ENCODE results near the gene ZNF814. TPM values are rescaled to one million over a fixed set of nuclear protein-coding genes. Genes with fewer than 3 reads are reported as not detected.

ZNF814 gene
- total RNA-seq, 2 donors from 2014 or later, result 18.9 to 22.4 TPM

DNA sequence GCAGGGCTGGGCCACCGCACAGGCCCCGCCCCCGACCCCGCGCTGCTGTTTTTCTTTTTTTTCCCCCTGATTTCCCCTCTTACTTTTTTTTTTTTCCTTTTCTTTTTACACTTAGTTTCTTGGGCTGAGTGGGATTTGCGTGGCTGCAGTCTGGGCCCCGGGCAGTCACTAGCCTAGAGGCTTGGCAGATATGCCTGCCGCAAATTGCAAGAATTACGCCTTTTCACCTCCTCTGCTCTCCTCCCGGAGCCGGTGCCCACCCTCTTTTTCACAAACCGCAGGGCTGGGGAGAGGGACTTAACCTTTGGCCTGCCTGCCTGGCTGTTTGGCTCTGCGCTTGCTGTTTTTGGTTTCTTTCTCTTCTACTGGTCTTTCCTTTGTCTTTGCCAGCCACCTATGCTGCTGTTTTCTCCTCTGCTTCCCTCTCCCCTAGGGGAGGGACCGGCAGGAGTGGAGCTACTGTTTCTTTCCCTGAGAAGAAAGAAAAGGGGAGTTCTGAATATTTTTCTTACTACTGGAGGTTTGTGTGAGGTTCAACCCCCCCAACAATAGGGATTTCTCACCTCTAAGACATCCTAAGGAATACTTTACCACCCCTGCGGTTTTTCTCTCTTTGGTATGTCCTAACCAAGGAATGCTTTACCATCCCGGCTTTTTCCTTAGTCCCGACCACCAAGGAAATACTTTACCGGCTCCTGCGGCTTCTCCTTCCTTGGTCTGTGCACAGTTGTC lies 85.1 kb downstream of the ZNF814 start:
- no peak for ATAC-seq
- Mint-ChIP-seq H3K4me1 (ENCODE audit: low read depth in 2 of 2) (peaks cover 15 to 17% of the 10 kb centered on the region in 2 donors), H3K27me3 (no peaks in the 10 kb centered on the region), H3K36me3 (peaks cover 17% of the 10 kb centered on the region), H3K9me3 (no peaks in the 10 kb centered on the region), H3K4me3 (peak overlapping the region; percentile 77), H3K27ac (peak overlapping the region; percentile 4 to 73)
- no peak for DNase-seq (ENCODE audit: low spot score)

DNA sequence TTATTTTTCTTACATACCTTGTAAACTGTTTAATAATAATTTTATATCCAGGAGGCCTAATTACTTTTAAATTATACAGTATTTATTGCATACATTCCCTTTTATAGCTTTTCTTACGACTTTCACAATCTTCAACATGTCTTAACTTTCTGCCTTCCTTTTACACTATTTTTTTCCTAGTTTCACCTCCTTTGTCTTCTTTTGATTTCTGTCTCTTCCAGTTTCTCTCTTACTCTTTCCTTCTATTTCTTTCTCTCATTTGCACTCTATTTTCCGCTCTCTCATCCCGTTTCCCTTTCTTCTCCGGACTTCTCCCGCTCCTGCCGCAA lies 85.6 kb downstream of the ZNF814 start:
- H3K27ac Mint-ChIP-seq, result peak overlapping the region; percentile 4 to 73
- DNase-seq (ENCODE audit: low spot score) (no peak), ATAC-seq (no peak)
- peak overlapping the region; percentile 77 for H3K4me3 Mint-ChIP-seq
- peaks cover 15 to 17% of the 10 kb centered on the region in 2 donors for H3K4me1 Mint-ChIP-seq (ENCODE audit: low read depth in 2 of 2)
- H3K36me3 Mint-ChIP-seq, result peaks cover 17% of the 10 kb centered on the region
- H3K27me3 Mint-ChIP-seq, result no peaks in the 10 kb centered on the region
- H3K9me3 Mint-ChIP-seq, result no peaks in the 10 kb centered on the region

DNA sequence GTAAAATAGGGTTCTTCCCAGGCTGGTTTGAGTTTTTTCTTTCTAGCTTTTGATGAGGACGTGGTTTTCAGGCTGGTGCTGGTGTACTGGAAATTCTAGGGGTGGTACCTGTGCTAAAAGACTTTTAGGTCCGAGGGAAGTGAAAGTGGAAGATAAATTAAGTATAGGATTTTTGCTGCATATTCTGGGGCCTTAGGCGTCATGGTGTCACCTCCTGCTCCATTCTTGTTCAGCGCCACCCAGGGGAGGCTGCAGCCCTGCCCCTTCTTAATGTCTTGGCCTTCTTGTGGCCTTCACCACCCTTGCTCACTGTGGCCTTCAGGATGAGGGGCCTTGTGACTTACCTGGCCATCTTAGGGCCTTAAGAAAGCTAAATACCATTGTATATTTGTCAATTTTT lies 86.6 kb downstream of the ZNF814 start:
- Mint-ChIP-seq H3K9me3 (no peaks in the 10 kb centered on the region), H3K27me3 (no peaks in the 10 kb centered on the region), H3K27ac (peak overlapping the region in 1 of 2 donors; percentile 8), H3K36me3 (peaks cover 11% of the 10 kb centered on the region), H3K4me1 (ENCODE audit: low read depth in 2 of 2) (peaks cover 15 to 17% of the 10 kb centered on the region in 2 donors), H3K4me3 (no peak overlapping the region)
- no peak for DNase-seq (ENCODE audit: low spot score)
- ATAC-seq, result no peak

DNA sequence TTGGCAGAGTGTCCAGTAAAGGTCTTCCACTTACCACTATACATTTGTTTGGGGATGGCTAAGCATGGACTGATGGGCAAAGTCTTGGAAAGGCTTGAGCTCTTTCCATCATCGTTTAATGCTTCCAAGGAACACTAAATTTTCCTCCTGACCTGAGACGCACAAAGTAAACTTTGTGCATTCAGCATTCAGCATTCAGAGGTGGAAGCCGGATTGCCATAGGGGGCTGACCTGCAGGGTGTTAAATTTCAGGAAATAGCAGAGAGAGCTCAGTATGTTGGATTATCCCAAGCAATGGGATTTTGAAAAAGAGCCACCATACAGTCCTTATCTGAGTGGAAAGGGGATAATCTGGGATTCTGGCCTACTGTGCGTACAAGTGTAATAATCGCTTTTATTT lies 88.1 kb downstream of the ZNF814 start:
- Mint-ChIP-seq H3K4me3 (no peak overlapping the region), H3K36me3 (peaks cover 7% of the 10 kb centered on the region), H3K9me3 (no peaks in the 10 kb centered on the region), H3K27ac (no peak overlapping the region), H3K4me1 (ENCODE audit: low read depth in 2 of 2) (peaks cover 14 to 15% of the 10 kb centered on the region in 2 donors), H3K27me3 (no peaks in the 10 kb centered on the region)
- ATAC-seq (no peak), DNase-seq (ENCODE audit: low spot score) (no peak)

Other genes starting within 250 kb of the ZNF814 start
- not detected for gene ZSCAN4, start 220.1 kb downstream of the ZNF814 start, total RNA-seq
- gene ZNF551, start 207.1 kb downstream of the ZNF814 start, total RNA-seq, result 10 to 100 TPM in 1 of 2 donors, 1 to 10 TPM in 1; 6.6 to 13.5 TPM
- 1 to 10 TPM in 1 of 2 donors, under 1 TPM in 1; 0.81 to 1.3 TPM for gene ZNF154, start 179.8 kb downstream of the ZNF814 start, total RNA-seq
- gene ZNF671, start 161.4 kb downstream of the ZNF814 start, total RNA-seq, result 1 to 10 TPM; 5.7 to 9.0 TPM
- gene ZNF776, start 142.2 kb downstream of the ZNF814 start, total RNA-seq, result 10 to 100 TPM in 1 of 2 donors, 1 to 10 TPM in 1; 5.7 to 13.1 TPM
- gene ZNF586, start 119.4 kb downstream of the ZNF814 start, total RNA-seq, result 10 to 100 TPM; 19.4 to 20.1 TPM
- gene ZNF552, start 74.1 kb downstream of the ZNF814 start, total RNA-seq, result 10 to 100 TPM in 1 of 2 donors, 1 to 10 TPM in 1; 6.8 to 10.9 TPM
- gene ZNF587B, start 58.7 kb downstream of the ZNF814 start, total RNA-seq, result 10 to 100 TPM; 19.2 to 43.2 TPM
- 10 to 100 TPM; 34.5 to 72.5 TPM for gene ZNF587, start 39.2 kb downstream of the ZNF814 start, total RNA-seq
- 10 to 100 TPM; 19.8 to 26.6 TPM for gene ZNF417, start 27.6 kb upstream of the ZNF814 start, total RNA-seq
- 1 to 10 TPM; 1.9 to 3.4 TPM for gene ZNF418, start 46.4 kb upstream of the ZNF814 start, total RNA-seq
- 1 to 10 TPM; 2.7 to 6.9 TPM for gene ZNF256, start 58.7 kb upstream of the ZNF814 start, total RNA-seq
- under 1 TPM in 1 of 2 donors, not detected in 1; 0.74 TPM for gene C19orf18, start 85.5 kb upstream of the ZNF814 start, total RNA-seq
- gene ZNF606, start 113.8 kb upstream of the ZNF814 start, total RNA-seq, result 1 to 10 TPM; 8.8 to 8.9 TPM
- gene ZSCAN1, start 145.0 kb upstream of the ZNF814 start, total RNA-seq, result not detected
- 1 to 10 TPM in 1 of 2 donors, under 1 TPM in 1; 0.20 to 1.4 TPM for gene ZNF135, start 170.2 kb upstream of the ZNF814 start, total RNA-seq
- 10 to 100 TPM in 1 of 2 donors, 1 to 10 TPM in 1; 9.7 to 22.2 TPM for gene ZSCAN18, start 209.2 kb upstream of the ZNF814 start, total RNA-seq

Data from natural killer cell treated with Interleukin-12 subunit alpha and Interleukin-12 subunit beta and Interleukin-15 and Interleukin-18, amount 100 ng/mL, for 72 hours (primary cell).